ENCODE data around the gene SORCS2. TPM values are rescaled to one million over a fixed set of nuclear protein-coding genes. Genes with fewer than 3 reads are reported as not detected.

SORCS2 gene
- polyA plus RNA-seq, 1 donor from 2014 or later = 1.0 TPM

- H3K36me3 ChIP-seq (ENCODE audit: insufficient read depth, low read length) = no peaks in the 10 kb centered on the region
- no peaks in the 10 kb centered on the region for H3K79me2 ChIP-seq (replicated peaks; ENCODE audit: insufficient read depth, low read length)
- H3K4me3 ChIP-seq (ENCODE audit: low read length) = no peak overlapping the region
- H3K27ac ChIP-seq (ENCODE audit: low read length) = no peak overlapping the region
- no peaks in the 10 kb centered on the region for H3K27me3 ChIP-seq (ENCODE audit: insufficient read depth, low read depth, low read length)
- no peaks in the 10 kb centered on the region for H3K9me2 ChIP-seq (ENCODE audit: insufficient read depth, low read length)
- TF ChIP-seq TAF1 (IDR thresholded peaks at IDR 0.05; ENCODE audit: low read depth) = no peak
- no peak for TF ChIP-seq RAD21 (conservative IDR thresholded peaks at IDR 0.05)
- no peak for TF ChIP-seq EZH2 (IDR thresholded peaks at IDR 0.05; ENCODE audit: borderline replicate concordance, insufficient read depth, low read length, poor library complexity, severe bottlenecking)
- TF ChIP-seq REST (IDR thresholded peaks at IDR 0.05; ENCODE audit: borderline replicate concordance) = no peak
- TF ChIP-seq SMC3 (conservative IDR thresholded peaks at IDR 0.05; ENCODE audit: poor library complexity) = no peak
- TF ChIP-seq MXI1 (conservative IDR thresholded peaks at IDR 0.05; ENCODE audit: poor library complexity, severe bottlenecking) = no peak
- no peak for TF ChIP-seq POLR2AphosphoS5 (IDR thresholded peaks at IDR 0.05)
- H3K9ac ChIP-seq (ENCODE audit: low read length) = no peak overlapping the region
- no peaks in the 10 kb centered on the region for H3F3A ChIP-seq (ENCODE audit: insufficient read depth, low read length, poor library complexity, severe bottlenecking)
- H3K4me2 ChIP-seq (ENCODE audit: low read length) = no peak overlapping the region
- H2AFZ ChIP-seq (ENCODE audit: low read depth, low read length) = no peak overlapping the region
- H3K9me3 ChIP-seq (ENCODE audit: low read length) = no peaks in the 10 kb centered on the region
- H4K20me1 ChIP-seq (ENCODE audit: insufficient read depth) = no peaks in the 10 kb centered on the region
Observed at GRCh38 chr4:7737752-7738457, 545.6 kb downstream of the SORCS2 start.

GRCh38 chr4:7738458-7739076, 546.2 kb downstream of the SORCS2 start:
- Histone ChIP-seq H3K36me3 (ENCODE audit: insufficient read depth, low read length) (no peaks in the 10 kb centered on the region), H2AFZ (ENCODE audit: low read depth, low read length) (no peak overlapping the region), H3K4me3 (ENCODE audit: low read length) (no peak overlapping the region), H3K79me2 (replicated peaks; ENCODE audit: insufficient read depth, low read length) (no peaks in the 10 kb centered on the region), H3K4me2 (ENCODE audit: low read length) (no peak overlapping the region), H3F3A (ENCODE audit: insufficient read depth, low read length, poor library complexity, severe bottlenecking) (no peaks in the 10 kb centered on the region), H3K27me3 (ENCODE audit: insufficient read depth, low read depth, low read length) (no peaks in the 10 kb centered on the region), H3K9me3 (ENCODE audit: low read length) (no peaks in the 10 kb centered on the region), H3K9me2 (ENCODE audit: insufficient read depth, low read length) (no peaks in the 10 kb centered on the region), H3K27ac (ENCODE audit: low read length) (no peak overlapping the region), H4K20me1 (ENCODE audit: insufficient read depth) (no peaks in the 10 kb centered on the region), H3K9ac (ENCODE audit: low read length) (no peak overlapping the region)
- TF ChIP-seq CTCF (IDR thresholded peaks at IDR 0.05; ENCODE audit: poor library complexity, severe bottlenecking) (no peak), EZH2 (IDR thresholded peaks at IDR 0.05; ENCODE audit: borderline replicate concordance, insufficient read depth, low read length, poor library complexity, severe bottlenecking) (no peak), REST (IDR thresholded peaks at IDR 0.05; ENCODE audit: borderline replicate concordance) (no peak), POLR2AphosphoS5 (IDR thresholded peaks at IDR 0.05) (no peak), EP300 (conservative IDR thresholded peaks at IDR 0.05; ENCODE audit: poor library complexity, severe bottlenecking) (no peak), RAD21 (conservative IDR thresholded peaks at IDR 0.05) (no peak), SMC3 (conservative IDR thresholded peaks at IDR 0.05; ENCODE audit: poor library complexity) (no peak), MXI1 (conservative IDR thresholded peaks at IDR 0.05; ENCODE audit: poor library complexity, severe bottlenecking) (no peak), TAF1 (IDR thresholded peaks at IDR 0.05; ENCODE audit: low read depth) (no peak)

Measured in neural cell (in vitro differentiated cells).